KMS-11 (cell line): ENCODE results near the gene PHOX2A.

Experiments
- H2AFZ ChIP-seq: fragments of 200-600 bp; sonication (generic); 2 replicates; pipeline ENCODE4 v1.6.1; 2016; ENCODE audit warnings: antibody characterized with exemption, mixed run types, low read depth
- H3K27ac ChIP-seq: fragments of 200-600 bp; sonication (generic); 2 replicates; pipeline ENCODE4 v1.6.1; 2016; ENCODE audit warnings: mild to moderate bottlenecking, mixed run types
- H3K27me3 ChIP-seq: fragments of 200-600 bp; sonication (generic); 2 replicates; pipeline ENCODE4 v1.6.1; 2017; ENCODE audit warnings: mild to moderate bottlenecking, low read depth, mixed run types, moderate library complexity; ENCODE audit not compliant: insufficient read depth
- H3K36me3 ChIP-seq: fragments of 200-600 bp; sonication (generic); 2 replicates; pipeline ENCODE4 v1.6.1; 2017; ENCODE audit warnings: mild to moderate bottlenecking, mixed run types; ENCODE audit not compliant: insufficient read depth
- H3K4me1 ChIP-seq: fragments of 200-600 bp; sonication (generic); 2 replicates; pipeline ENCODE4 v1.6.1; 2016; ENCODE audit warnings: mild to moderate bottlenecking, low read depth, mixed run types; ENCODE audit not compliant: poor library complexity, severe bottlenecking
- H3K4me2 ChIP-seq: fragments of 200-600 bp; sonication (generic); 2 replicates; pipeline ENCODE4 v1.7.0; 2016; ENCODE audit warnings: mild to moderate bottlenecking, mixed run types
- H3K4me3 ChIP-seq: fragments of 200-600 bp; sonication (generic); IDR thresholded peaks from 2 replicates; pipeline ENCODE4 v1.6.1; 2017; ENCODE audit warnings: low read depth, low read length, mixed read lengths; ENCODE audit not compliant: insufficient read depth
- H3K79me2 ChIP-seq: fragments of 200-600 bp; sonication (generic); 2 replicates; pipeline ENCODE4 v1.6.1; 2016; ENCODE audit warnings: low read depth, mixed run types; ENCODE audit not compliant: insufficient read depth
- H3K9ac ChIP-seq: fragments of 200-600 bp; sonication (generic); 2 replicates; pipeline ENCODE4 v1.6.1; 2016; ENCODE audit warnings: mild to moderate bottlenecking, mixed run types
- H4K20me1 ChIP-seq: fragments of 200-600 bp; sonication (generic); 2 replicates; pipeline ENCODE4 v1.6.1; 2016; ENCODE audit warnings: mild to moderate bottlenecking, mixed run types; ENCODE audit not compliant: insufficient read depth
- TF ChIP-seq, protein P1 (sequence below): fragments of 200-600 bp; sonication (generic); conservative IDR thresholded peaks from 2 replicates; pipeline ENCODE4 v1.6.1; 2017; ENCODE audit warnings: low read depth, mild to moderate bottlenecking, antibody characterized with exemption, low read length, moderate library complexity, mixed read lengths

The PHOX2A gene

DNA sequence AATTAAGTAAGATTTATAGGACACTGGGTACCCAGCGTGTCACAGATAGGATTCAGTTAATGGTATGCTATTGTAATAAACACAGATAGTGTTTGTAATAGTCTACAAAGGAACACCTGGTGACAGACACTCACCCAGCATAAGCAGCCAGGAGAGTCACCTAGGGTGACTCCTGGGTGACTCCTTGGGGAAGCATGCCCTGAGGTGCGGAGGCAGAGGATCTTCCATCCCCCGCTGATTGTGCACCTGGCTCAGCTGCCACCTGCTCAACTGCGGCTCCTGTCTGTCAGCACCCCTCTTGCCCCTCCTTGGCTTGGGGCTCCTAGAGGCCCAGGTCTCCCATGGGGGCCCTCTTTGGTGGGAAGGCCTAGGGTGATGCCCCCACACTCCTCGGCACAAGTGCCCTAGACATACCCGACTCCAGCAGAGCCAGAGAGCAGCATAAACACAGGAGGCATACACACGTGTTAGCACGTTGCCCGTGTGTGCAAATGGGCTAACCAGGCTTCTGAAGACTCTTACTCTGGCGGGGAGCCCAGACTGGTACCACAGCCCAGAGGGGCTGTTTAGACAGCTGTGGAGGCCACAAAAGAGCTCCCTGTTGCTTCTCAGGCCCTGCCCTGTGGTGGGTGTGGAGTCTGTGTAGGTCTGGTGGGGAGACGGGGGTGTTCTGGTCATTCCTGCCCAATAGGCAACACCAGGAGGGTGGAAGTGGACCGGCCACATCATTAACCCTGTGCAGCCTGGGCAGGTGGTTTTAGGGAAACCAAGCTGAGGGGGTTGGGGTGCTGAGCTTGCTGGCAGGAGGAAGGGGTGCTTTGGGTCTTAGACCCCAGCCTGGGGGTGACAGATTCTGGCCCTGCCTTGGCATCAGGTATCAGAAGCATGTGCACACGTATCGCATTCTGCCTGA is 16.4 kb downstream of the PHOX2A start:
- Histone ChIP-seq H2AFZ (no peak overlapping the region), H3K36me3 (no peaks in the 10 kb centered on the region), H3K4me1 (peaks cover 10% of the 10 kb centered on the region), H4K20me1 (no peaks in the 10 kb centered on the region), H3K27me3 (no peaks in the 10 kb centered on the region), H3K4me2 (no peak overlapping the region), H3K4me3 (no peak overlapping the region), H3K79me2 (peaks cover 22% of the 10 kb centered on the region), H3K9ac (no peak overlapping the region), H3K27ac (no peak overlapping the region)
- TF ChIP-seq, protein P1, sequence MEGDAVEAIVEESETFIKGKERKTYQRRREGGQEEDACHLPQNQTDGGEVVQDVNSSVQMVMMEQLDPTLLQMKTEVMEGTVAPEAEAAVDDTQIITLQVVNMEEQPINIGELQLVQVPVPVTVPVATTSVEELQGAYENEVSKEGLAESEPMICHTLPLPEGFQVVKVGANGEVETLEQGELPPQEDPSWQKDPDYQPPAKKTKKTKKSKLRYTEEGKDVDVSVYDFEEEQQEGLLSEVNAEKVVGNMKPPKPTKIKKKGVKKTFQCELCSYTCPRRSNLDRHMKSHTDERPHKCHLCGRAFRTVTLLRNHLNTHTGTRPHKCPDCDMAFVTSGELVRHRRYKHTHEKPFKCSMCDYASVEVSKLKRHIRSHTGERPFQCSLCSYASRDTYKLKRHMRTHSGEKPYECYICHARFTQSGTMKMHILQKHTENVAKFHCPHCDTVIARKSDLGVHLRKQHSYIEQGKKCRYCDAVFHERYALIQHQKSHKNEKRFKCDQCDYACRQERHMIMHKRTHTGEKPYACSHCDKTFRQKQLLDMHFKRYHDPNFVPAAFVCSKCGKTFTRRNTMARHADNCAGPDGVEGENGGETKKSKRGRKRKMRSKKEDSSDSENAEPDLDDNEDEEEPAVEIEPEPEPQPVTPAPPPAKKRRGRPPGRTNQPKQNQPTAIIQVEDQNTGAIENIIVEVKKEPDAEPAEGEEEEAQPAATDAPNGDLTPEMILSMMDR: no peak

DNA sequence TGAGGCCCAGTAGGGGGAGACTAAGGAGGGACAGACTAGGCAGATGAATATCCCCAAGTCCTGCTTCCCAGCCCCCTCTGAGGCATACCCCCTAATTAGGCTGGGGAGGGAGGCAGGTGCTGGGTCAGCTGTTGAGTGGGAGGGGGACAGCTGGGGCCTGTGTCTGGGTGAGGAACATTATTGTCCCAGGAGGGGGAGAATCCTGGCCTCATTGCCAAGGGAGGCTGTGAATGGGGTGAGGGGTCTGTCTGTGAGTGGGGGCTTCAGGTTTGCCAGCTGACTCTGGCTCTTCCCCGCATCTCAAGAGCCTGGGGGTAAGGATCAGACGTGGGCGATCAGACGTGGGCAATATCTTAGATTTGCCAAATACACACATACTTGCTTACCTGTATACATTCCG is 17.3 kb downstream of the PHOX2A start:
- no peaks in the 10 kb centered on the region for H3K36me3 ChIP-seq
- TF ChIP-seq, protein P1: no peak

DNA sequence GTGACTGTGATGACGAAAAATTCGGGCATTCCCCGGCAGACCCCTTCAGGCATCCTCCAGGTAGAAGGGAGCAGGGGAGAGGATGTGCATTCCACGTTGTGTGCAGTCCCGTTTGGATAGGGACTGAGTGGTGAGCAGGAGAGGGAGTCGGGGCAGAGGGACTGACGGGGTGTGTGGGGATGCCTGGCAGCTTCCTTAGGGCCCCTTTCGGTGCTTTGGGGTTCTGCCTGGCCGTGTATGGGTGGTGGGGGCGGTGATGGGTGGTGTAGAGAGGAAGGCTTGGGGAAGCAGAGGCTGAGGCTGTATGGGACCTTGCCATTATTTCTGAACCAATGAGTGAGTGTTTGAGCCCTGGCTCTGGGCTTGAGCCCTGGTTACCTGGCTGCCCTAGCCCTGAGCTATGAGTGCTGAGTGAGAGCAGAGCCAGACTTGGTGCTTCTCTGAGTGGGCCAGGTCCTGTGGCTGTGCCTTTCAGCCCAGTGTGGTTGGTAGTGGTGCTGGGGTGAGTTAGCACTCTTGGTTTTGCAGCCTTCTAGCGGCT is 18.5 kb downstream of the PHOX2A start:
- Histone ChIP-seq H3K4me3 (no peak overlapping the region), H3K27ac (peak overlapping the region; percentile 80; the same call in 1 of the 2 replicates), H3K27me3 (no peaks in the 10 kb centered on the region), H3K4me2 (peak overlapping the region; percentile 56), H4K20me1 (no peaks in the 10 kb centered on the region), H3K9ac (peak overlapping the region; percentile 79; the same call in 1 of the 2 replicates), H3K4me1 (peaks cover 20% of the 10 kb centered on the region), H3K36me3 (no peaks in the 10 kb centered on the region), H2AFZ (peak overlapping the region; percentile 68; the same call in 1 of the 2 replicates), H3K79me2 (peaks cover 22% of the 10 kb centered on the region)
- TF ChIP-seq, protein P1: no peak

More for the DNA sequence above, 17.3 kb downstream of the PHOX2A start:
- no peak overlapping the region for H3K4me3 ChIP-seq
- H3K79me2 ChIP-seq: peaks cover 22% of the 10 kb centered on the region
- no peak overlapping the region for H2AFZ ChIP-seq
- H3K27me3 ChIP-seq: no peaks in the 10 kb centered on the region
- H3K9ac ChIP-seq: no peak overlapping the region
- H3K4me2 ChIP-seq: peak overlapping the region; percentile 56; the same call in 1 of the 2 replicates
- H3K4me1 ChIP-seq: peaks cover 19% of the 10 kb centered on the region
- H3K27ac ChIP-seq: no peak overlapping the region
- H4K20me1 ChIP-seq: no peaks in the 10 kb centered on the region

DNA sequence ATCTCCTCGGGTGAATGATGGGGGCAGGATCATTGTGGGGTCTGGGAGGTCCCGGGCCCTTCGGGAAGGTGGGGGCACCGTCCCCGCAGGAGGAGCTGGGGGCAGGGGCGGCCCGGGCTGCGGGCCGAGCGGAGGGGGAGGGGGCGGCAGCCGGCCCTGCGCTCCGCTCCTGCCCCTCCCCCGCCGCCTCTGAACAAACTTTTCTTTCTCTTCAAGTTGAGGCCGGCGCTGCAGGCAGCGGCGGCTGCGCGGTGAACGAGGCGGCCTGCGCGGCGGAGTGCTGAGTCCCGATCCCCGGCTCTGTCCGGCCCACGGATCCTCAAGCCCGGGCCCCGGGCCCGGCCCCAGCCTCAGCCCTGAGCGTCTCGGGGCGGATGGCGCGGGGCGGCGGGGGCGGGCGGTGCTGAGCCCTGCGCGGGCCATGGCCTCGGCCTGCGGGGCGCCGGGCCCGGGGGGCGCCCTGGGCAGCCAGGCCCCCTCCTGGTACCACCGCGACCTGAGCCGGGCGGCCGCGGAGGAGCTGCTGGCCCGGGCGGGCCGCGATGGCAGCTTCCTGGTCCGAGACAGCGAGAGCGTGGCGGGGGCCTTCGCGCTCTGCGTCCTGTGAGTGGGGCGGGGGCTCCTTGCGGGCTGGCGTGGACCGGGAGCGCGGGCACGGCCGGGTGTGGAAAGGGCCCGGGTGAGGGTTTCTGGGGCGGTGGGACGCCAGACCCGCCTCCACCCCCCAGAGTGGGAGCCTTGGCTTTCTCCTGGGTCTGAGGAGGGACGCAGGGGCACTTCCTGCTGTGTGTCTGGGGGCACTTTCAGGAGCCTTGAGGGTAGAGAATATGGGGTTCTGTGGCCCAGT is 19.2 kb downstream of the PHOX2A start, which contains the start of gene INPPL1:
Gene INPPL1, plus strand, starts transcription at position 204 of the 847 bp plus-strand sequence. Its CDS starts 218 bp downstream, at position 422.
- Histone ChIP-seq H3K4me3 (no peak within 1 kb of the TSS), H2AFZ (peak within 1 kb of the TSS; percentile 86), H3K27me3 (no peaks in the 10 kb centered on the region), H3K36me3 (no peaks in the 10 kb centered on the region), H4K20me1 (no peaks in the 10 kb centered on the region), H3K4me2 (peak within 1 kb of the TSS; percentile 96), H3K27ac (peak within 1 kb of the TSS; percentile 80), H3K4me1 (peaks cover 20% of the 10 kb centered on the region), H3K9ac (peak within 1 kb of the TSS; percentile 79), H3K79me2 (peaks cover 22% of the 10 kb centered on the region)
- TF ChIP-seq, protein P1: no peak
